BLaER1 treated with 17β-estradiol and CSF1 and Interleukin-3, amounts not matched to agents 10 nM and 100 nM (cell line): ENCODE measurements around the gene CFAP77.

Experiments used
- H3K27ac ChIP-seq, 11 experiments: shearing (Covaris generic); formaldehyde crosslinking; 2 replicates each; pipeline ENCODE4 v1.8.1; 2022
- H3K27me3 ChIP-seq, 11 experiments: shearing (Covaris generic); formaldehyde crosslinking; 2 replicates each; pipeline ENCODE4 v1.8.1; 2022
- H3K36me3 ChIP-seq, 11 experiments: shearing (Covaris generic); formaldehyde crosslinking; 2 replicates each; pipeline ENCODE4 v1.8.1; 2022
- H3K4me1 ChIP-seq, 10 experiments: shearing (Covaris generic); formaldehyde crosslinking; 2 replicates each; pipeline ENCODE4 v1.8.1; 2022
- H3K4me2 ChIP-seq, 11 experiments: shearing (Covaris generic); formaldehyde crosslinking; 2 replicates each; pipeline ENCODE4 v1.8.1; 2022
- H3K4me3 ChIP-seq, 10 experiments: shearing (Covaris generic); formaldehyde crosslinking; 2 replicates each; pipeline ENCODE4 v1.8.1; 2022
- H3K9ac ChIP-seq, 11 experiments: shearing (Covaris generic); formaldehyde crosslinking; 2 replicates each; pipeline ENCODE4 v1.8.1; 2022
- H3K9me3 ChIP-seq, 11 experiments: shearing (Covaris generic); formaldehyde crosslinking; replicated peaks in 1 of 11; 2 replicates each; pipeline ENCODE4 v1.8.1; 2022
- H4K20me1 ChIP-seq, 11 experiments: shearing (Covaris generic); formaldehyde crosslinking; 2 replicates each; pipeline ENCODE4 v1.8.1; 2022
- Cebpa-rat ChIP-seq, 11 experiments: shearing (Covaris generic); IDR thresholded peaks; 2 replicates each; pipeline ENCODE4 v1.8.1; 2022

CFAP77 gene

DNA sequence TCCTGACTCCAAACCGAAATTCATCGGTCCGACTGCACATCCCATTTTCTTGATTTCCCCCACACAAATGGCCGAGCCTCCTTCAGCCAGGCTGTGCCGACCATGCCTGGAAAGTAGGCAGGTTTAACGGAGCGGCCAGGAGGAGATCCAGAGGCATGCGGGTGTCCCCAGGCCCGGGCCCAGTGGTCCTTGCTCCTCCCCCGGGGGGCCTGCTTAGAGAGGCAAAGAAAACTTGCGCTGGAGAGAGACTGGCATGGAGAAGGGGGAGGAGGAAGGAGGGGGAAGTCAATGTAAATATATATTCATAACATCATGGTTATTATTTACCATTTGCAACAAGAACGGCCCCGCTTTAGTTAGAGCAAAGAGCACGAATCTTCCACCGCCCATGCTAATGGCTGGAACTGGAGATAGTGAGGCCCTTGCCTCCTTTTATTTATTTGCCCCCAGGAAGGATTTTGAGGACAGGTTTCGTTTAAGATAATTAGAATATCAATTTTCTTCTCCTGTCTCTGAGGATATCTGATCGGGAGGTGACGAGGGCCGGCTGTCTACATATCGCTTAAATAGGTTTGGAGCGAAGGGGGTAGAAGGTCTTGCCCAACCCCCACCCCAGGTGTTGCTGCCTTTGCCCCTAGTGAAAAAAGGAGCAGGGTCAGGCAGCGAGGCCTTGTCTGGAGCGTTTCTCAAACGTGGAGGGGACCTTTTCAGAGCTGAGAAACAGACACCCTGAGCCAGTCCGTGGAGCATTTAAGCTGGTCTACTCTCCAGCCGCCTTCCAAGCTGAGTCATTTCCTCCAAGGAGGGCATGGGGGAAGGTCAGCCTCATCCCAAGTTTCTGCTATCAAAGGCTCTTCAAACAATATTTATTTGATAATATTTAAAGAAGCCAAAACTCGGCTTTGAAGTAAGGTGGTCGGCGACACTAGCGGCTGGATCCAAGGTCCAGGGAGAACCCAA, 174.9 kb downstream of the CFAP77 start:
- peaks cover 5 to 15% (median 8%) of the 10 kb centered on the region in 10 experiments; a peak in 15 of 20 replicates for H3K4me1 ChIP-seq
- H3K9me3 ChIP-seq = peaks cover 0 to 13% (median 0%) of the 10 kb centered on the region in 11 experiments; a peak in 3 of 22 replicates
- H3K36me3 ChIP-seq = no peaks in the 10 kb centered on the region
- peaks cover 0 to 97% (median 90%) of the 10 kb centered on the region in 11 experiments; a peak in 20 of 22 replicates for H4K20me1 ChIP-seq
- H3K27me3 ChIP-seq = peaks cover 100% of the 10 kb centered on the region in 11 experiments
- H3K4me3 ChIP-seq = no peak overlapping the region
- no peak for TF ChIP-seq Cebpa-rat (IDR thresholded peaks at IDR 0.05)
- H3K4me2 ChIP-seq = peak overlapping the region in 2 of 11 experiments; percentile 26 to 43; a peak in 3 of 22 replicates
- no peak overlapping the region for H3K9ac ChIP-seq
- H3K27ac ChIP-seq = no peak overlapping the region

DNA sequence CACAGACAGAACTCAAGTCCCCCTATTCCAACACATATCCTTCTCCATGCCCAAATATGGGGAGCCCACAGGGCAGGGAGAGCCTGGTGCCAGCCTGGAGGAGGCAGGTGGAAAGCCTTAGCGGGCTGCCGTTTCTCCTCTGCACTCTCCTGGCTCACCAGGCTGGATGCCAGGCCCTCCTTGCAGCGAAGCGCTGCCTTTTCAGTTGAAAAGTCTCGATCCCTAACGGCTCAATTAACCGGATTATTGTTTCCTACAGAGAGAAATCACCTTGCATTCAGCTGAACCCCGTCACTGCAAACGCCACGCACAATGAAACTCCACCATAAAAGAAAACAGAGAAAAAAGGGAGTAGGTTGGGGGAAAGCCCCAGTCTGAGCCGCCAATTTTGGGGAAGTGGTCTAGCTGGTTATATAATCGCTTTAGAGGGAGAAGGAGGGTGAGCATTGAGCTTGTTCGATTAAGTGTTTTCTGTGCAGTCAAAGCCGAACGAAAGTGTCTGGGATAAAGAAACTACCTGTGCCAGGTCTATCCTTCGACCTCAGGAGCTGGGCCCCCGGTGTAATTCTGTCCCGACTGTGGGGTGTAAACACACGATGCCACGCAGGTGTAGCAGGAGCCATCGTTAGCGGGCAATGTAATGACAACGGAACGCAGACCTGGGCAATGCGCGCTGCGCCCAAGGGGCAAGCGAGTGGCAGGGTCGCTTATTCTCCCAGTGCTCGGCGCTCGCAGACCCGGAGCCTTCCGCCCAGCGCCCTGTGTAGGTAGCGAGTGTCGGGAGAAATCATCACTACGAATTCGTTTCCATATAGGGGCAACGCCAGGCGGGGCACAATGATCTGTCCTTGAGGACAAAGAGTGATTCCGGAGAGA, 176.2 kb downstream of the CFAP77 start:
- Histone ChIP-seq H3K4me1 (peaks cover 5 to 15% (median 9%) of the 10 kb centered on the region in 10 experiments; a peak in 16 of 20 replicates), H4K20me1 (peaks cover 0 to 96% (median 88%) of the 10 kb centered on the region in 11 experiments; a peak in 20 of 22 replicates), H3K4me3 (no peak overlapping the region), H3K4me2 (no peak overlapping the region), H3K36me3 (no peaks in the 10 kb centered on the region), H3K27me3 (peaks cover 100% of the 10 kb centered on the region in 11 experiments), H3K9me3 (peaks cover 0 to 13% (median 0%) of the 10 kb centered on the region in 11 experiments; a peak in 3 of 22 replicates), H3K27ac (no peak overlapping the region), H3K9ac (no peak overlapping the region)
- TF ChIP-seq Cebpa-rat (IDR thresholded peaks at IDR 0.05) = no peak

DNA sequence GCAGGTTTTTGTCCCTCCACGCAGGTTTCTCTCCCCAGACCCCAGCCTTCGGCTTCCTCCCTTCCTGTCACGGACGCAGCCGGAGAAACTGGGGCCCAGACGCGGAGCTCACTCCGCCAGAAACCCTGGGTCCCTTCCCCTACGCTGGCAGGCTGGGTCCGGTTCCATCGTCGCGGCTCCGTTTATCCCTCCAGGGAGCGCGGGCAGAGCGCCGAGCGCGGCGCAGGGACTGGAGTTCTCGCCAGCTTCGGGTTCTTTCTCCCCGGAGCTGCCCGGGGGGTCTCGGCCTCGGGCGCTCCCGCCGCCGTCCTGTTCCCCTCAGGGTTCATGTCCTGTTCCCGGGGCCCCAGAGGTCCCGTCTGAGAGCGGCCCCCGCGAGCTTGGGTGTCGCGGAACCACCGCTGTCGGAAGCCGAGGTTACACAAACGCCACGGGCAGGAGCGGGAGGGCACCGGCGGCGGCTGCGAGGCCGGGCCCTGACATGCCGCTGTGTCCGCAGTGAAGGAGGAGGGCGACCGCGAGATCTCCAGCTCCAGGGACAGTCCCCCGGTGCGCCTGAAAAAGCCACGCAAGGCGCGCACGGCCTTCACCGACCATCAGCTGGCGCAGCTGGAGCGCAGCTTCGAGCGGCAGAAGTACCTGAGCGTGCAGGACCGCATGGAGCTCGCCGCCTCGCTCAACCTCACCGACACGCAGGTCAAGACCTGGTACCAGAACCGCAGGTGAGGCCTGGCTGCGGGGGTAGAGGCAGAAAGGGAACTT, 177.0 kb downstream of the CFAP77 start:
- Histone ChIP-seq H3K36me3 (peaks cover 0 to 3% (median 0%) of the 10 kb centered on the region in 11 experiments; a peak in 3 of 22 replicates), H3K9ac (no peak overlapping the region), H3K9me3 (peaks cover 0 to 13% (median 0%) of the 10 kb centered on the region in 11 experiments; a peak in 3 of 22 replicates), H3K4me3 (no peak overlapping the region), H3K4me1 (peaks cover 0 to 9% (median 4%) of the 10 kb centered on the region in 10 experiments; a peak in 8 of 20 replicates), H3K27ac (no peak overlapping the region), H3K27me3 (peaks cover 100% of the 10 kb centered on the region in 11 experiments), H3K4me2 (no peak overlapping the region), H4K20me1 (peaks cover 0 to 96% (median 89%) of the 10 kb centered on the region in 11 experiments; a peak in 20 of 22 replicates)
- no peak for TF ChIP-seq Cebpa-rat (IDR thresholded peaks at IDR 0.05)

DNA sequence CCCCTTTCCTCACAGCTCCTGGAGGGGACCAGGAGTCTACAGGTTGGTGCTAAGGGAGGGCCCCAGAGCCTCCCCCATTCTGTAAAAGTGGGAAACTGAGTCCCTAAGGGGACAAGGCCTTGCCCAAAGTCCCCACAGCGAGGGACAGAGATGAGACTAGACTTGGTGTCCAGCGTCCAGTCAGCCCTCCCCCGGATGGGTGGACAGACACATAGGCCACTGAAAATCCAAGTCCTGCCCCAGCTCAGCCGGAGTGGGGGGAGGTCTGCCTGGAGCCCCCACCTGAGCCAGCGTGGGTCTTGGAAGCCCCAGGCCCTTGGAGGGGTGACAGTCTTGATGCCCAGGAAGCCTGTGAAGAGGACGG, 177.6 kb downstream of the CFAP77 start:
- no peak for TF ChIP-seq Cebpa-rat (IDR thresholded peaks at IDR 0.05)
- Histone ChIP-seq H3K4me3 (no peak overlapping the region), H3K27ac (no peak overlapping the region), H3K4me2 (no peak overlapping the region), H3K27me3 (peaks cover 100% of the 10 kb centered on the region in 11 experiments), H3K9me3 (peaks cover 0 to 13% (median 0%) of the 10 kb centered on the region in 11 experiments; a peak in 3 of 22 replicates), H3K9ac (no peak overlapping the region), H3K4me1 (peaks cover 0 to 8% (median 4%) of the 10 kb centered on the region in 10 experiments; a peak in 8 of 20 replicates), H3K36me3 (peaks cover 0 to 9% (median 0%) of the 10 kb centered on the region in 11 experiments; a peak in 4 of 22 replicates), H4K20me1 (peaks cover 0 to 96% (median 92%) of the 10 kb centered on the region in 11 experiments; a peak in 20 of 22 replicates)

DNA sequence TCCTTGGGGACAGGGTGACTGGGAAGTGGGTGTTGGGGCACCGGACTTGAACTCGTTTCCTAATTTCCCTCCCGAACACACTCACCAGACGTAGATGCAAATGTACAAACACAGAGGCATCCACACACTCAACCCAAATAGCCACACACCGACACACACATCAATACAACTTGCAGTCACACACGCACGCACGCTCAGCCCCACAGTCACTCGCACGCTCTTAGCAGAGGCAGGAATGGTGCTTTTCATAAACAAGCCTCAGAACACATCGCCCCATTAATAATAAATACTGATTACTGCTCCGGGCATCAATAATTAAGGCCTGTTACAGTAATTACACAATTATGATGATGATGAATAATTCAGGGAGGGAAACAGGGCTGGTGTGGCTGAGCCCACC, 178.1 kb downstream of the CFAP77 start:
- no peak for TF ChIP-seq Cebpa-rat (IDR thresholded peaks at IDR 0.05)
- Histone ChIP-seq H3K27ac (no peak overlapping the region), H3K4me3 (no peak overlapping the region), H3K27me3 (peaks cover 96 to 100% (median 99%) of the 10 kb centered on the region in 11 experiments), H3K4me1 (peaks cover 0 to 8% (median 4%) of the 10 kb centered on the region in 10 experiments; a peak in 8 of 20 replicates), H4K20me1 (peaks cover 0 to 96% (median 93%) of the 10 kb centered on the region in 11 experiments; a peak in 20 of 22 replicates), H3K36me3 (peaks cover 0 to 14% (median 3%) of the 10 kb centered on the region in 11 experiments; a peak in 11 of 22 replicates), H3K9me3 (peaks cover 0 to 9% (median 0%) of the 10 kb centered on the region in 11 experiments; a peak in 1 of 22 replicates), H3K4me2 (no peak overlapping the region), H3K9ac (no peak overlapping the region)

DNA sequence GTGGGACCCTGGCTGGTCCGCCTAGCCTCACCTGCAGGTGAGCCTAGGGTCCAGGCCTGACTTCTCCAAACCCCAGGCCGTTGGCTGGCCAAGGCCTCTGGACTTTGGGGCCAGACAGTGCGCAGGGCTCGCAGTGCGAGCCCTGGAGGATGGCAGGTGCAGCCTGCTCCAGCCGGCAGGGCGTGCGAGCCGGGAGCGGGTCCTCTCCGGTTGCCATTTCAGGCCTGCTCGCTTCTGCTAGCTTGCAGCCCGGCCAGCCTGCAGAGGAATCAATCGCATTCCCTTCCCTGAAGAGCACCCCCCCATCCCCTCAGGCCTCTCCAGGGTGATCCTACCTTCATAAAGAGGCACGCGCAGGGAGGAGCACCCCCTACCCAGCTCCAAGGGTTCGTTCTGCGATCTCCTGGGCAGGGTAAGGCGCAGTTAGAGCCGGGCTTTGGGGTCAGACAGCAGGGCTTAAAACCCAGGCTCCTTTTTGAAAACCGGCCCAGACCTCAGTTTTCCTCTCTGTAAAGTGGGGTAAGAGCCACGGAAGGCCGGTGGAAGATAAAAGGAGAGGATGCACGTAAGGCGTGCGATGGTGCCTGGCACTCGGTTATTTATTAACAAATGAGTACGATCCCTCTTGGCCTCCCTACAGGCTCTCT, 178.6 kb downstream of the CFAP77 start:
- H3K9me3 ChIP-seq = peaks cover 0 to 7% (median 0%) of the 10 kb centered on the region in 11 experiments; a peak in 1 of 22 replicates
- H3K9ac ChIP-seq = no peak overlapping the region
- peaks cover 0 to 96% (median 93%) of the 10 kb centered on the region in 11 experiments; a peak in 20 of 22 replicates for H4K20me1 ChIP-seq
- H3K27me3 ChIP-seq = peaks cover 91 to 100% (median 98%) of the 10 kb centered on the region in 11 experiments
- no peak overlapping the region for H3K4me2 ChIP-seq
- TF ChIP-seq Cebpa-rat (IDR thresholded peaks at IDR 0.05) = no peak
- no peak overlapping the region for H3K27ac ChIP-seq
- peaks cover 0 to 8% (median 4%) of the 10 kb centered on the region in 10 experiments; a peak in 8 of 20 replicates for H3K4me1 ChIP-seq
- no peak overlapping the region for H3K4me3 ChIP-seq
- peaks cover 3 to 19% (median 8%) of the 10 kb centered on the region in 11 experiments; a peak in 19 of 22 replicates for H3K36me3 ChIP-seq

DNA sequence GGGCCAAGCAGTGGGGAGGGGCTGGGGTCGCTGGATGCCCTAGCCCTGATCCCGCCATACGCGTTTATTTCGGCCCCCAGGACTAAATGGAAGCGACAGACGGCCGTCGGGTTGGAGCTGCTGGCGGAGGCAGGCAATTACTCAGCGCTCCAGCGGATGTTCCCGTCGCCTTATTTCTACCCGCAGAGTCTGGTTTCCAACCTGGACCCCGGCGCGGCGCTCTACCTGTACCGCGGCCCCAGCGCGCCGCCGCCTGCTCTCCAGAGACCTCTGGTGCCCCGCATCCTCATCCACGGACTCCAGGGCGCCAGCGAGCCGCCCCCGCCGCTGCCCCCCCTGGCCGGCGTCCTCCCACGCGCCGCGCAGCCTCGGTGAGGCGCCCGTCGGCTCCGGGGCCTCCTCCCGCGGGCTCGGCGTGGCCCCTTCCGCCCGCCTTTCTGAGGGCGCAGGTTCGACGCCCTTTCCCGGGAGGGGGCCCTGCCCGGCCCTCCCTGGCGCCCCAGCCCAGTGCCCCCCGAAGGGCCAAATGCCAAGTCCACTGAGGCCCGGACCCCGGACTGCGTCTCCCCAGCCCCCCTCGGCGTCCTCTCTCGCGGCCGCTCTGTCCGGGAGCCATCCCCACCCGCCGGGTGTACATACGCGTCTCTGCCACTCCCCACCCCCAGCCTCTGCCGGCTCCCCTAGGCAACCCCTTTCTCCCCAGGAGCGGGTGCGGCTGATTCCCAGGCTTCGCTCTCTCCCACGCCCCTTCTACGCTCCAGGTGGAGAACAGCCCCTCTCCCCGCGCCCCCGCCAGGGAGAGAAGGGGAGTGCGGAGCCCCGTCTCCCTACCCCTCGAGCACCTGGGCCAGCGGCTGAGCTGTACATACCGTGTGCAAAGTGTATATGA, 179.4 kb downstream of the CFAP77 start:
- peaks cover 83 to 94% (median 91%) of the 10 kb centered on the region in 11 experiments for H3K27me3 ChIP-seq
- H3K27ac ChIP-seq = no peak overlapping the region
- peaks cover 9 to 24% (median 14%) of the 10 kb centered on the region in 11 experiments for H3K36me3 ChIP-seq
- H3K9me3 ChIP-seq = peaks cover 0 to 7% (median 0%) of the 10 kb centered on the region in 11 experiments; a peak in 1 of 22 replicates
- no peak overlapping the region for H3K4me2 ChIP-seq
- peaks cover 0 to 98% (median 91%) of the 10 kb centered on the region in 11 experiments; a peak in 20 of 22 replicates for H4K20me1 ChIP-seq
- H3K4me1 ChIP-seq = peaks cover 0 to 8% (median 4%) of the 10 kb centered on the region in 10 experiments; a peak in 8 of 20 replicates
- no peak for TF ChIP-seq Cebpa-rat (IDR thresholded peaks at IDR 0.05)
- no peak overlapping the region for H3K9ac ChIP-seq
- no peak overlapping the region for H3K4me3 ChIP-seq
